Measurements from ENCODE around the gene HEATR5B.
"Not testable (repeated sequence)": the region's sequence is repeated elsewhere in the genome, so short reads cannot be mapped to it uniquely, and the experiment has no call there.

Gene HEATR5B

DNA sequence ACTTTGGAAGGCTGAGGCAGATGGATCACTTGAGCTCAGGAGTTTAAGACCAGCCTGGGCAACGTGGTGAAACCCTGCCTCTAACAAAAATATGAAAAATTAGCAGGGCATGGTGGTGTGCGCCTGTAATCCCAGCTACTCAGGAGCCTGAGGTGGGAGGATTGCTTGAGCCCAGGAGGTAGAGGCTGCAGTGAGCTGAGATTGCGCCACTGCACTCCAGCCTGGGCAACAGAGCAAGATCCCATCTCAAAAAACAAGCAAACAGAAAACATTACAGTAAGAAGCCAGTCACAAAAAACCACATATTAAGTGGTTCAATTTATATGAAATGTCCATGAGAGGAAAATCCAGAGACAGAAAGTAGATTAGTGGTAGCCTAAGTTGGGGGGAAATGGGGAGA, 105.2 kb downstream of the HEATR5B start:
- H3K4me1 Mint-ChIP-seq (ENCODE audit: low read depth); H3K27ac Mint-ChIP-seq; H3K27me3 Mint-ChIP-seq; H3K4me3 Mint-ChIP-seq; H3K9me3 Mint-ChIP-seq: not testable (repeated sequence)
- H3K36me3 Mint-ChIP-seq (ENCODE audit: low read depth) = peaks cover 22% of the 10 kb centered on the region

DNA sequence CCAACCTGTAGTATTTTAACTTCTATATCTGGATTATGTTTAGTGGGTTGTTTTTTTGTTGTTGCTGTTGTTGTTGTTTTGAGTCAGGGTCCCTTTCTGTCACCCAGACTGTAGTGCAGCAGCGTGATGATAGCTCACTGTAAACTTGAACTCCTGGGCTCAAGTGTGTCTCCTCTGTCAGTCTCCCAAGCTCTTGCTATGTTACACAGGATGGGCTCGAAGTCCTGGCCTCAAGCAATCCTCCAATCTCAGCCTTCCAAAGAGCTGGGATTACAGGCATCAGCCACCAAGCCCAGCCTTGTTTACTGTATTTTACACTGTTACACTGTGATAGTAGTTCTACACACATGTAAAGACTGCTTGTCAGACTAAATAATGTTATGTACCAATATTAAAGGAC, 108.1 kb downstream of the HEATR5B start:
- H3K27ac Mint-ChIP-seq = no peak overlapping the region
- peaks cover 21% of the 10 kb centered on the region for H3K36me3 Mint-ChIP-seq (ENCODE audit: low read depth)
- H3K4me3 Mint-ChIP-seq = no peak overlapping the region
- H3K9me3 Mint-ChIP-seq = no peaks in the 10 kb centered on the region
- H3K4me1 Mint-ChIP-seq (ENCODE audit: low read depth) = no peaks in the 10 kb centered on the region
- no peaks in the 10 kb centered on the region for H3K27me3 Mint-ChIP-seq

DNA sequence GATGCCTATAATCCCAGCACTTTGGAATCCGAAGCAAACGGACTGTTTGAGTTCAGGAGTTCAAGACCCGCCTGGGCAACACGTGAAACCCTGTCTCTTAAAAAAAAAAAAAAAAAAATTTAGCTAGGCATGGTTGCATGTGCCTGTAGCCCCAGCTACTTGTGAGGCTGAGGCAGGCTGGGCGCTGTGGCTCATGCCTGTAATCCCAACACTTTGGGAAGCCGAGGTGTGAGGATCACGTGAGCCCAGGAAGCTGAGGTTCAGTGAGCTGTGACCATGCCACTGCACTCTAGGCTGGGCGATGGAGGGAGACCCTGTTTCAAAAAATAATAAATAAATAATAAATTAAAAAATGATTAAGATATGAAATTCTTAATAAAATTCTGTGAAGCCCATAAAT, 108.9 kb downstream of the HEATR5B start:
- H3K4me1 Mint-ChIP-seq (ENCODE audit: low read depth) = no peaks in the 10 kb centered on the region
- H3K27me3 Mint-ChIP-seq = no peaks in the 10 kb centered on the region
- H3K4me3 Mint-ChIP-seq = no peak overlapping the region
- peaks cover 16% of the 10 kb centered on the region for H3K36me3 Mint-ChIP-seq (ENCODE audit: low read depth)
- no peaks in the 10 kb centered on the region for H3K9me3 Mint-ChIP-seq
- H3K27ac Mint-ChIP-seq = no peak overlapping the region

DNA sequence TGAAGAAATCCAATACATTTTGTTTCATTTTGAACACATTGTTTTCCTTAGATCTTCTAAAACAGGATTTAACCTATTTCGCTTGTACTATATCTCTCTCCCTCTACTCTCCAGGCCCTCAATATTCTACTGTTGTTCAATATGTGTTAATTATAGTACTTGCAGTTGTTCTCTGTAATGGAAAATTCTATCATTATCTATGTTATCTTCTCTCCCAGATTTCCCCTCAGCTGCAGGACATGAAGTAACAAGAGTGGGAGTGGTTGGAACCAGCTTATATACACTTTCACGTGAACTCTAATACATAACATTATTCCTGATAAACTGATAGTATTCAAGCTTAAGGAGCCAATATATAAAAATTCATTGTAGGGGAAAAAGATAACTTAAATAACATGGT, 110.9 kb downstream of the HEATR5B start:
- H3K4me1 Mint-ChIP-seq (ENCODE audit: low read depth) = peaks cover 5% of the 10 kb centered on the region
- H3K27me3 Mint-ChIP-seq = no peaks in the 10 kb centered on the region

DNA sequence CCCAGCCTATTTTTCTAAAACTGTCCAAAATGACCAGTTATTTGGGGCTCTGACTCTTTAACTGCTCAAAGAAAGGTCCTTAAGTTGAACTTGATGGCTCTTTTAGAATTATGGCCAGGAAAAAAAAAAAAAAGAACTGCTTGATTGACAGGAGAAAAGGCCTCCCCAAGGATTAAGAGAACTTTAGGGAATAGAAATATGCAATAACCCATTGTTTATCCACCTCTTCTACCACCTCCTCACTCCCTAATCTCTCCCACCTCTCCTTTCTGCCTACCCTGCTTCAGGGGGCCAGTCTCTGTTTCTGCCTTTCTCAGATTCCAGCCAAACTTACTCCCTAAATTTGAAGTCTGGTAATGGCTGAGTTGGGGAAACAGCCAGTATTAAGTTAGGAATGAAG, 112.2 kb downstream of the HEATR5B start:
- Mint-ChIP-seq H3K4me1 (ENCODE audit: low read depth) (peaks cover 17% of the 10 kb centered on the region), H3K36me3 (ENCODE audit: low read depth) (no peaks in the 10 kb centered on the region), H3K4me3 (no peak overlapping the region), H3K27me3 (no peaks in the 10 kb centered on the region), H3K9me3 (no peaks in the 10 kb centered on the region), H3K27ac (no peak overlapping the region)

More for the DNA sequence above, 110.9 kb downstream of the HEATR5B start:
- no peak overlapping the region for H3K27ac Mint-ChIP-seq
- H3K36me3 Mint-ChIP-seq (ENCODE audit: low read depth) = peaks cover 5% of the 10 kb centered on the region
- H3K4me3 Mint-ChIP-seq = no peak overlapping the region
- no peaks in the 10 kb centered on the region for H3K9me3 Mint-ChIP-seq

DNA sequence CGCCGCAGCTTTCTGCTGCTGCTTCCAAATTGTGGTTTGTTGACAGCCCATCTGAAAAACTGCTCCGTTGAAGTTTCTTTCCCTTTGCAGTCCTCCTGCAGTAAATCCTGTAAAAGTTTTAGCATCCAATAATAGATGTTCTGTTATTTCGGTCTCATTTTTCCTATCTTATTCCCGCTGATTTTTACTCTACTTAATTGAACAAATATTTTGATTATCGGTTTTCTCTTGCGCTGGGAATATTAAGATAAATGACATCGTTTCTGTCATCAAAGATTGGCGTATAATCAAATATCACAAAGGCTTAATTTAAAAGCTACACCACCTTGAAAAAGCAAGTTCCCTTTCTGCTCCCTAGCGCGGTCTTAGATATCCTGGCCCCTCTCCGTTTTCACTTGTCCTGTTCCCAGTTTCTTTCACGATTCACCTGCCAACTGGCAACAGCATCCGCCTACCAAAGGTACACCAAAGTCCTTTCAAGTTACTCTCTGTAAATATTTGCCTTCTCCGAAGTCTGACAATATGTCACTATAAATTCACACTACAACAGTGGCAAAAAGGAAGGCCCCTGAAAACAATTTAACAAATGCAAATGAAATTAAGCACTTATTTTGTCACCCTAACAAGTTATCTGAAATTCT, 116.8 kb downstream of the HEATR5B start:
- H3K36me3 Mint-ChIP-seq (ENCODE audit: low read depth) = no peaks in the 10 kb centered on the region
- H3K27ac Mint-ChIP-seq = peak overlapping the region; percentile 88
- no peaks in the 10 kb centered on the region for H3K9me3 Mint-ChIP-seq
- peaks cover 41% of the 10 kb centered on the region for H3K4me1 Mint-ChIP-seq (ENCODE audit: low read depth)
- H3K27me3 Mint-ChIP-seq = no peaks in the 10 kb centered on the region
- peak overlapping the region; percentile 84 for H3K4me3 Mint-ChIP-seq

DNA sequence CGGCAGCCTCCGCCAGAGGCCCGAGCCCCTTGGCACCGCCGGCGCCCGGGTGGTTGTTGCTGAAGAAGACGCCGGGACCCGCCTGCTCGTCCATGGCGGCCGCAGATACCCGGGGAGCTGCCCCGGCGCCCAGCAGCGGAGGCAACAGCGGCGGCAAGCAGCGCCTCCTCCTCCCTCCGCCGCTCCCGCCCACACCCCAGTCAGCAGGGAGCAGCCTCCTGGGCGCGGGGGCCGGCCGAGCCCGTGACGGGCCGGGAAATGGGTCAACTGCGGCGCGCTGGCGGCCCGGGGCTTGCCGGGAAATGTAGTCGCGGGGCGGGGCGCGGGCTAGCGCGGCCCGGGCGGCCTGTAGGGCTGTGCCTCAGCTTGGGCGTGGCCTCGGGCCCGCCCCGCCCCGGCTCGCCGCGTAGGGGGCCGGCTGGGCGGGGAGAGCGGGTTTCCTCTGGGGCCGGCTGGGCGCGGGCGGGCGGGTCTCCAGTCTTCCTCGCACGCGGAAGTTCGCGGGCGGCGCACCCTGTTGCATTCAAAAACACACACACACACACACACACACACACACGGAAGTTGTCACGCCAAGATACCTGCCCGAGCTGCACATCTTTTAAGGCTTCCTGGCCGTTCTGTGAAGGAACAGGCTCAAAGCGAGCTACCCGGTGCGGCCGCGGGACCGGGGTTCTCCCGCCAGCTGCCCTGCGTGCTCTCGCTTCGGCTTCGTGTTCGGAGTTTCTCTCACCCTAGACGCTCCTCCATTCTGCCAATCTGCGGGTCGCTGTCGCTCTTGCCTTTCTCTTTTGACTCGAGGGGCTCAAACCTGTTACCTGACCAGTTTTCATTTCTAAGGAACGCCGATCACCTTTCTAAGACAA, 117.6 kb downstream of the HEATR5B start, which contains the start of gene STRN:
TSS of gene STRN (minus strand) at position 167 of the 866 bp plus-strand sequence. CDS start at position 94, 73 bp downstream.
- H3K36me3 Mint-ChIP-seq (ENCODE audit: low read depth) = no peaks in the 10 kb centered on the region
- H3K9me3 Mint-ChIP-seq = no peaks in the 10 kb centered on the region
- H3K4me3 Mint-ChIP-seq = peak within 1 kb of the TSS; percentile 93
- peak within 1 kb of the TSS; percentile 90 for H3K27ac Mint-ChIP-seq
- H3K4me1 Mint-ChIP-seq (ENCODE audit: low read depth) = peaks cover 44% of the 10 kb centered on the region
- H3K27me3 Mint-ChIP-seq = no peaks in the 10 kb centered on the region

DNA sequence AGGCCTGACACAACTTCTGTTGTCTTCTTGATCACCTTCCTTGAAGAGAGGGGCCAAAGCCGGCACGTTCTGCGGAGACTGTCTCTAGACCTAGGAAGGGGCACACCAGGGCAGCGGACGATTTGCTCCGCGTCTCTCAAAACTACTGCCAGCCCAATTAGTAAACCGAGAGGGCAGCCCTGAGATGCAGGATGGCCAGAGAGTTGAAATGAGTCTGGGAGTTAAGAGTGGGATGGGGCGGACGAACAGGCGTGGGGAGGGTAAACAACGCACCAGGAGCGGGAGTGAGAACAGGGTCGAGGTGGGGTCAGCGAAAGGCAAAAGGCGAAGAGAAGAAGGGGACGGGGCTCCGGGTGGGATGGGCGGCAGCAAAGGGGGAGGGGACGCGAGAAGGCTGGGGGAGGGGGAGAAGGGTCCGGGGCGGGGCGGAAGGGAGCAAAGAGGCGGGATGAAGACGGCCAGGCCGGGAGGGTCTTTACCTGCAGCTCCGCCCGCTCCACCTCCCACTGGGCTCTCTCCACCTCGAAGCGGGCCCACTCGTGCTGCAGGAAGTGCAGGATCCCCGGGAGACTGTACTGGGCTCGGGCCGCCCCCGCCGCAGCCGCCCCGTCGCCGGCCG, 118.3 kb downstream of the HEATR5B start:
- H3K4me1 Mint-ChIP-seq (ENCODE audit: low read depth) = peaks cover 47% of the 10 kb centered on the region
- H3K27me3 Mint-ChIP-seq = no peaks in the 10 kb centered on the region
- no peaks in the 10 kb centered on the region for H3K9me3 Mint-ChIP-seq
- H3K4me3 Mint-ChIP-seq = peak overlapping the region; percentile 93
- H3K27ac Mint-ChIP-seq = peak overlapping the region; percentile 90
- H3K36me3 Mint-ChIP-seq (ENCODE audit: low read depth) = no peaks in the 10 kb centered on the region

DNA sequence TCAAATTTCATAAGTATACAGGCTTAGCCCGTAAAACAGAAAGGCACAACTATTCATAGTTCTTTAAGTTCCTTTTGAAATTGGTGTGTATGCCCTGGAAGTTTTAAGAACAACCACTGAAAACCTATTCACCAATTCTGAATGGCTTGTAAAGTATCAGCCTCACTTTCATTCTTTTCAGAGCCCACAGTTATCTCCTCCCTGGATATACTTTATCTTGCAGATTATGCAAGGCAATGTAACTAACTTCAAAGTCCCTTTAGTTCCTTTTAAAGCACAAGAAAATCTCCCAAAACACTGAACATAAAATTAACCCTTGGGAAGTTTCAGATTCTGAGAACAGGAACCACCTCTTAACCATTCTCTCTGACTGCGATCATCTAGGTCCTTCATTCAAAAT, 119.0 kb downstream of the HEATR5B start:
- Mint-ChIP-seq H3K27ac (no peak overlapping the region), H3K27me3 (no peaks in the 10 kb centered on the region), H3K36me3 (ENCODE audit: low read depth) (no peaks in the 10 kb centered on the region), H3K4me3 (peak overlapping the region; percentile 93), H3K4me1 (ENCODE audit: low read depth) (peaks cover 47% of the 10 kb centered on the region), H3K9me3 (no peaks in the 10 kb centered on the region)

DNA sequence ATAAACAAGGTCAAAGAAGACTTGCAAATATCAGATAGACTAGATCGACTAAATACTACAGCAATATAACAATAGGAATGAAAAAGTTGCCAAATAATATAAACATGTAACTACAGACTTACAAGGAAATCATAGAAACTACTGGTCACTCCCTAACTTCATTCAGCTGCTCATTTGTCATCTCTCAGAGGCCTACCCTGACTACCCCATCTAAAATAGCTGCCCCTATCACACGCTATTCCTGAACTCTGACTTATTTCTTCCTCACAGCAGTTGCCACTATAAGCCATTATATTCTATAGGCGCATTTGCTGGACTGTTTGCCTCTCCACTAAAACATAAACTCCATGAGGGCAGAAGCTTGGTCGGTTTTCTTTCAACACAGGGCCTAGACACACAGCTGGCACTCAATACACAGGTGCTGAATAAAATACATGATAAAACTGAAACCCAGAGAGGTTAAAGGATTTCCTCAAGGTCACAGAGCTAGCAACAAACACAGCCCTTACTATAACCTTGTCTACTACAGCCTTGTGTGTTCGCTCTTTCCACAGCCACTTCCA, 119.6 kb downstream of the HEATR5B start:
- H3K9me3 Mint-ChIP-seq = no peaks in the 10 kb centered on the region
- H3K27ac Mint-ChIP-seq = no peak overlapping the region
- H3K4me1 Mint-ChIP-seq (ENCODE audit: low read depth) = peaks cover 47% of the 10 kb centered on the region

DNA sequence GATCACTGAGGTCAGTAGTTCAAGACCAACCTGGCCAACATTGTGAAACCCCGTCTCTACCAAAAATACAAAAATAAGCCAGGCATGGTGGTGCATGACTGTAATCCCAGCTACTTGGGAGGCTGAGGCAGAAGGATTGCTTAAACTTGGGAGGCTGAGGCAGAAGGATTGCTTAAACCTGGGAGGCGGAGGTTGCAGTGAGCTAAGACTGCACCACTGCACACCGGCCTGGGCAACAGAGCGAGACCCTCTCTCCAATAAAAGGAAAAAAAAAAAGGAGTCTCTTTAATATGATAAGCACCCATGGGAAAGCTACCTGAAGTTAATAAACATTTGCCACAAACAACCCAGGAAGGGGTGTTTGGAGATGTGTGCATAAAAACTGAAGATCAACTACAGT, 120.4 kb downstream of the HEATR5B start:
- H3K4me3 Mint-ChIP-seq = no peak overlapping the region
- no peak overlapping the region for H3K27ac Mint-ChIP-seq
- no peaks in the 10 kb centered on the region for H3K27me3 Mint-ChIP-seq
- no peaks in the 10 kb centered on the region for H3K9me3 Mint-ChIP-seq
- no peaks in the 10 kb centered on the region for H3K36me3 Mint-ChIP-seq (ENCODE audit: low read depth)
- H3K4me1 Mint-ChIP-seq (ENCODE audit: low read depth) = peaks cover 53% of the 10 kb centered on the region

More for the DNA sequence above, 119.6 kb downstream of the HEATR5B start:
- Mint-ChIP-seq H3K4me3 (peak overlapping the region; percentile 93), H3K36me3 (ENCODE audit: low read depth) (no peaks in the 10 kb centered on the region), H3K27me3 (no peaks in the 10 kb centered on the region)

DNA sequence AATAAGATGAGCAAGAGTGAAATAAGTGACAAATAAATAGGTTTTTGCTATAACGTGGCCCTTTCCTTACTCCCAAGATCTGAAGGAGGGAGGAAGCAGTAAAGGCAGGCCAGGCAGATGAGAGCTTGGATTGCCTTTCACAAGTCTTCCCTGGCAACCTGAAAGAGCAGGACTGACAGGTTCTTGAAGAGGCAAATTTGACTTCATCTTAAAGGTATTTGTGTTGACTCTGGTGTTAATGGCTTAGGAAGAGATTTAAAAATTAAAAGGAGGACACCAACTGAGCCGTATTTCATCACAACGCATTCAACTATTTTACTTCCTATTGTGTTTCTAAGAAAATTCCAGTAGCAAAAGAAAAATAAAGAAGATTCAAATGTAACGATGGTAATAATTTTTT, 121.1 kb downstream of the HEATR5B start:
- Mint-ChIP-seq H3K9me3 (no peaks in the 10 kb centered on the region), H3K36me3 (ENCODE audit: low read depth) (peaks cover 6% of the 10 kb centered on the region), H3K4me3 (no peak overlapping the region), H3K4me1 (ENCODE audit: low read depth) (peaks cover 55% of the 10 kb centered on the region), H3K27ac (no peak overlapping the region), H3K27me3 (no peaks in the 10 kb centered on the region)

DNA sequence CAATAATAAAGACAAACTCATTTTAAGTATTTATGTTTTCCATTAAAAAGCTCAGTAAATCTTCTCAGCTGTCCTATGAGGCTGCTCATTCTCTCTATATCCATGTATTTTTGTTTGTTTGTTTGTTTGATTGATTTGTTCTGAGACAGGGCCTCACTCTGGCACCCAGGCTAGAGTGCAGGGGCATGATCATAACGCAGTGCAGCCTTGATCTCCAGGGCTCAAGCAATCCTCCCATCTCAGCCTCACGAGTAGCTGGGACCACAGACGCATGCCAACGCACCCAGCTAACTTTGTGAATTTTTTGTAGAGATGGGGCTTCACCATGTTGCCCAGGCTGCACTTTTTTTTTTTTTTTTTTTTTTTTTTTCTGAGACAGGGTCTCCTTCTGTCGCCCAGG, 123.4 kb downstream of the HEATR5B start:
- Mint-ChIP-seq H3K27ac (no peak overlapping the region), H3K4me1 (ENCODE audit: low read depth) (peaks cover 44% of the 10 kb centered on the region), H3K4me3 (no peak overlapping the region)

DNA sequence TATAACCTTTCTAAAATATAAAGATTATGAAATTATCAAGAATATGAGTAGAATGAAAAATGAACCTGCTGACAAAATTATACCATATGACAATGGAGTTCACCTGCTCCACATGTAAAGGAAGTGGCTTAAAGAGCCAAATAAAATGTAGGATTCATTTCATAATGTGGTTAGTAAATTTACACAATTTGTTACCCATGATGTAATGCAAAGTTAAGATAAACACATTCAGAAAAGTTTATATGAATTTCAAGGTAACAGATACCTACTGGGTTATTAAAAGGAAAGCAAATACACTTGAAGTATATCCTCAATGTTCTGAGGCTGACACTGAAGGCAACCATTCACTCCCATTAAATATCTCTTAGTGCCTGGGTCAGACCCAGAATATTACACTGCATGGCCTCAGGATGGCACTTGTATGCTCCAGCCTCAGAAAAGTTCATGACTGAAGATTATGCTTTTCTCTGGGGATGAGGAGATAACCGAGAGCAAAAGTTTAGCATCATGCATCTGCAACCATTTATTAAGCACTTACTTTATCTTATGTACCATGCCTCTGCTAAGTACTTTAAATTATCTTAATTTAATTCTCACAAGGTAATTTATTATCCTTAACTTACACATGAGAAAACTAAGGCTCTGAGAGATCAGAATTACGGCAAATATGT, 124.0 kb downstream of the HEATR5B start:
- Mint-ChIP-seq H3K36me3 (ENCODE audit: low read depth) (peaks cover 8% of the 10 kb centered on the region), H3K27ac (no peak overlapping the region), H3K4me3 (no peak overlapping the region), H3K27me3 (no peaks in the 10 kb centered on the region), H3K9me3 (no peaks in the 10 kb centered on the region), H3K4me1 (ENCODE audit: low read depth) (peaks cover 39% of the 10 kb centered on the region)

More for the DNA sequence above, 123.4 kb downstream of the HEATR5B start:
- Mint-ChIP-seq H3K27me3 (no peaks in the 10 kb centered on the region), H3K9me3 (no peaks in the 10 kb centered on the region), H3K36me3 (ENCODE audit: low read depth) (peaks cover 8% of the 10 kb centered on the region)
